Mucosa of rectum (tissue), 2 donors: ENCODE data around the gene RAB37.

Source experiments
- H3K27ac ChIP-seq, 2 donors: one replicate each; pipeline ENCODE4 v1.7.0; 2013; ENCODE audit warnings: inconsistent platforms in 2 of 2, low read depth in 2 of 2, low read length in 2 of 2
- H3K27me3 ChIP-seq, 2 donors: one replicate each; pipeline ENCODE4 v1.7.0; 2013; ENCODE audit warnings: low read length in 2 of 2; ENCODE audit not compliant: control insufficient read depth in 2 of 2, insufficient read depth in 2 of 2
- H3K36me3 ChIP-seq, 2 donors: one replicate each; pipeline ENCODE4 v1.7.0; 2013; ENCODE audit warnings: low read length in 2 of 2; ENCODE audit not compliant: control insufficient read depth in 2 of 2, insufficient read depth in 2 of 2
- H3K4me1 ChIP-seq, 2 donors: one replicate each; pipeline ENCODE4 v1.7.0; 2013; ENCODE audit warnings: low read length in 2 of 2, mild to moderate bottlenecking in 1 of 2; ENCODE audit not compliant: control insufficient read depth in 2 of 2, insufficient read depth in 2 of 2
- H3K4me3 ChIP-seq, 2 donors: one replicate each; pipeline ENCODE4 v1.7.0; 2013; ENCODE audit warnings: low read length in 2 of 2
- H3K9ac ChIP-seq, 2 donors: one replicate each; pipeline ENCODE4 v1.7.0; 2013; ENCODE audit warnings: low read length in 2 of 2, low read depth in 1 of 2, mild to moderate bottlenecking in 1 of 2
- H3K9me3 ChIP-seq, 2 donors: one replicate each; pipeline ENCODE4 v1.7.0; 2013; ENCODE audit warnings: low read length in 2 of 2; ENCODE audit not compliant: control insufficient read depth in 2 of 2
- donor health status: healthy.
- donor health status: Normal muscosa, but diverticular disease.

The RAB37 gene

DNA sequence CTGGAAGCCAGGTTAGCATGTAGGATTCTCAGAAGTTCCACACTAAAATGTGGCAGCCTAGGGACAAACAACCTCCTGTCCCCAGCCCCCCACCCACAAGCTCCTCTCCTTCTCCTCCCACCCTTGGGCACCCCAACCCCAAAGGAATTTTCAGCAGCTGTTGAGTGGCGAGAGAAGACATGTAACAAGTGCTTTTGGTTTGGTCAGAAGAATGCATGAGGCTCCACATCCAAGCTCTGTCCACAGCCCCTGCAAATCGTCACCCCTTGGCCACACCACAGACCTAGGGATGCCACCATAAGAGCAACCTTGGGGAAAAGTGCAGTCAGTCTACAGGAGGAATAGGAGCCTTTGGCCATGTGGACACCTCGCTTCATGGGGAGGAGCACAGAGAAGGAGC is 11.9 kb upstream of the RAB37 start:
- Histone ChIP-seq H3K9ac (no peak overlapping the region), H3K36me3 (no peaks in the 10 kb centered on the region), H3K4me3 (no peak overlapping the region), H3K27ac (no peak overlapping the region), H3K9me3 (no peaks in the 10 kb centered on the region), H3K27me3 (no peaks in the 10 kb centered on the region), H3K4me1 (no peaks in the 10 kb centered on the region)

DNA sequence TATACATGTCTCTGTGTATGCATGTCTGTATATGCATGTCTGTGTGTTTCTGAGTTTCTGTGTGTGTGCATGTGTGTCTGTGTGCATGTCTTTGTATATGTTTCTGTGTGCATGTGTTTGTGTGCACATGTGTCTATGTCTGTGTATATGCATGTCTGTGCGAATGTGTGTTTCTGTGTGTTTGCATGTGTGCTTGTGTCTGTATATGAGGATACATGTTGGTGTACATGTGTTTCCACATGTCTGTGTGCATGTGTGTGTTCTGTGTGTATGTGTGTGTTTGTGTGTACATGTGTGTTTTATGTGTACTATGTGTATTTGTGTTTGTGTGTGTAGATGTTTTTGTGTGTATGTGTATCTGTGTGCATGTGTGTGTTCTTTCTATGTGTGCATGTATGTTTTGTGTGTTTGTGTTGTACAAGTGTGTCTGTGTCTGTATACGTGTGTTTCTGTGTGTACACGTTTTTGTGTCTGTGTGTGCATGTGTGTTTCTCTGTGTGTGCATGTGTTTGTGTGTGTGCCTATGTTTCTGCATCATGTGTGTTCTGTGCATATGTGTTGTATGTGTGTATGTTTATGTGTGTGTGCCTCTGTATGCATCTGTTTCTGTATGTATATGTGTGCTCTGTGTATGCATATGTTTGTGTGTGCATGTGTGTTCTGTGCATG is 8.9 kb upstream of the RAB37 start:
- Histone ChIP-seq H3K27ac (no peak overlapping the region), H3K9me3 (no peaks in the 10 kb centered on the region), H3K36me3 (no peaks in the 10 kb centered on the region), H3K27me3 (peaks cover 0 to 3% of the 10 kb centered on the region in 2 donors), H3K9ac (no peak overlapping the region), H3K4me3 (no peak overlapping the region), H3K4me1 (no peaks in the 10 kb centered on the region)

DNA sequence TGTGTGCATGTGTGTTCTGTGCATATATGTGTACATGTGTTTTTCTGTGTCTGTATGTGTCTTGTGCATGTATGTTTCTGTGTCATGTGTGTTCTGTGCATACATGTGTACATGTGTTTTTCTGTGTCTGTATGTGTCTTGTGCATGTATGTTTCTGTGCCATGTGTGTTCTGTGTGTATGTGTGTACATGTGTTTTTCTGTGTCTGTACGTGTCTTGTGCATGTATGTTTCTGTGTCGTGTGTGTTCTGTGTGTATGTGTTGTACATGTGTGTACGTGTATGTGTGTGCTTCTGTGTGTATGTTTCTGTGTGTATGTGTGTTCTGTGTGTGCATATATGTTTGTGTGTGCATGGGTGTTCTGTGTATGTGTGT is 8.4 kb upstream of the RAB37 start:
- Histone ChIP-seq H3K36me3 (no peaks in the 10 kb centered on the region), H3K4me3 (no peak overlapping the region), H3K27ac (no peak overlapping the region), H3K9ac (no peak overlapping the region), H3K9me3 (no peaks in the 10 kb centered on the region), H3K27me3 (peaks cover 0 to 3% of the 10 kb centered on the region in 2 donors), H3K4me1 (no peaks in the 10 kb centered on the region)

DNA sequence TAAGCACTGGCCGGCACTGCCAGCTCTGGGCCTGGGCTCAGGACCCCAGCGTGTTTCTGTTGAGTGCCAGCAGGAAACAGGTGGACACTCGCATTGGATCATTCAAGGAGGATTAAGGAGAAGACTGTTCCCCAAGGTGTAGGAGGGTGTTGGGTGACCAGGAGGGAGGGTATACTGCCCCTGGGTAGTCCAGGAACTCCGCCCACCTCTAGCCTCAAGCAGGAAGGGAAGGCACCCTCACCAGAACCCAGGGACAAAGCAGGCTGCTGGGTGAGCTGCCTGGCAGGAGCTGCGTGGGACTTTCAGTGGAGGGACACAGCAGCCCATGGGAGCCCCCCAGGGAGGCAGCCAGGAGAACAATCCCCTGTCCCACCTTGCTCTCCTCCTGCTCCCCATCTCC is 7.7 kb upstream of the RAB37 start:
- no peak overlapping the region for H3K4me3 ChIP-seq
- H3K9ac ChIP-seq, result no peak overlapping the region
- no peaks in the 10 kb centered on the region for H3K36me3 ChIP-seq
- H3K27me3 ChIP-seq, result peaks cover 0 to 3% of the 10 kb centered on the region in 2 donors
- no peaks in the 10 kb centered on the region for H3K4me1 ChIP-seq
- H3K27ac ChIP-seq, result no peak overlapping the region
- no peaks in the 10 kb centered on the region for H3K9me3 ChIP-seq

DNA sequence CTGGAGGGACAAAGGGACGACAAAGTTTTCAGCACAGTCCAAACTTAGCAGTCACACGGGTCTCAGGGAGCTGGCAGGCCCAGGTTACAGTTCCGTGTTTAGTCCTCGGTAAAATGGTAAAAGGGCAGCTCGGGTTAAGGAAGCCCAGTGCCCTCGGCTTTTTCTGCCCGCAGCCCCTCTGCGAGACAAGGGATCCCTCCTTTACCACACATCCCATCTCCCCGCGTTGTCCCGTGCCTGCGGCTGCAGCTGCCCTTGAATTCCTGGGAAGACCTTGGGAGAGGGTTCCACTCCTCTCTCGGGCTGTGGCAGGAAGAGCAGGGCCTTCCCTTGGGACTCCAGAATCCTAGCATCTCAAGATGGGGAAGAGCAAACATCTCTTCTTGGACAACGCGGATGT is 7.2 kb upstream of the RAB37 start:
- no peaks in the 10 kb centered on the region for H3K4me1 ChIP-seq
- no peaks in the 10 kb centered on the region for H3K9me3 ChIP-seq
- no peak overlapping the region for H3K4me3 ChIP-seq
- H3K9ac ChIP-seq, result no peak overlapping the region
- H3K36me3 ChIP-seq, result no peaks in the 10 kb centered on the region
- peaks cover 0 to 3% of the 10 kb centered on the region in 2 donors for H3K27me3 ChIP-seq
- no peak overlapping the region for H3K27ac ChIP-seq

DNA sequence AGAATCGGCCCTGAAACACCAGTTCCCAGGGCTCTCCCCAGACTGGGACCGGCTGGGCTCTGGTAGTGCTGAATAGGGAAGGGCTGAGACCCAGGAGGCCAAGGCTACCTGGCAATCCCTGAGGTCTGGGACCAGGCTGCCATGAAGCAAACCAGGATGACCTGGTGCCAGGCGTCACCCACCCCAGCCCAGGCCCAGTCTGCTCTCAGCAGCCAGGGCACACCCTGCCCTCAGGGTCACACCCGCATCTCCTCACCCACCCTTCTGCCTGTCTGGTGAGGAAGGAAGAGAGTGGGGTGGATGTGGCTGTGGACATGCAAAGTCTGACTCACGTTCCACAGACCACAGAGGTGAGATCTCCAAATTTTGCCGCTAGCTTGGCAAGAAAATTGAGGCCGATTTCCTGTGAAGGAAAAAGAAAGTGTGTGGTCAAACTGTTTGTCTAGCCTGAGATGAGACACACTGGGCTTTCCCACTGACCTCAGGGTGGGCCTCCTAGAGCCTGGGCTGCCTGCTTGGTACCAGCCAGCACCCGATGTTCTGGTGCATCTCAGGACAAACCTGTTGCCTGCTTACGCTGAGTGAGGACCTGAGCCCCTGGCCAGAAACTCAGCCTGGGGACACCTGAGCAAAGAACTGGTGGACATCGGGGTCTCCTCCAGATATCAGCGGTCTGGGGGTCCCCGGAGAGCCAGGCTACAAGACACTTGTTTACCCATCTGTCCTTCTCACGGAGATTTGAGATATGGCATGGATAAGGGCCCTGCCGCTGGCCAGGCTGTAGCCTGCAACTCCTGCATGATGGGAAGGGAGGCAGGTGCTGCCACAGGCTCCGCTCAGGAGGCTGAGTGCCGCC is 6.3 kb upstream of the RAB37 start:
- peaks cover 0 to 3% of the 10 kb centered on the region in 2 donors for H3K27me3 ChIP-seq
- no peak overlapping the region for H3K27ac ChIP-seq
- no peak overlapping the region for H3K9ac ChIP-seq
- H3K9me3 ChIP-seq, result no peaks in the 10 kb centered on the region
- no peaks in the 10 kb centered on the region for H3K4me1 ChIP-seq
- H3K36me3 ChIP-seq, result no peaks in the 10 kb centered on the region
- no peak overlapping the region for H3K4me3 ChIP-seq

DNA sequence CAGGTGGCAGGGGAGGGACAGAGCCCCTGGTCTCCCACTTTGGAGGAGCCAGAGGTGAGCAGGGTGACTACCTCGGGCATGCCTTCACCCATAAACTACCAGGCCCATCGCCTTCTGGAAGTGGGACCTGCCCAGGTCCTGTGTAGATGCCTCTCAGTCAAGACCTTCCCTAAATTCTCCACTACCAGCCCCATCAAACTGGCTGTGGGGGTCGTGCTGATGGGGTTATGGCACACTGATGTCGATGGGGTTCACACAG is 5.8 kb upstream of the RAB37 start:
- Histone ChIP-seq H3K9ac (no peak overlapping the region), H3K27me3 (peaks cover 0 to 3% of the 10 kb centered on the region in 2 donors), H3K27ac (no peak overlapping the region), H3K4me3 (no peak overlapping the region), H3K9me3 (no peaks in the 10 kb centered on the region), H3K4me1 (no peaks in the 10 kb centered on the region), H3K36me3 (no peaks in the 10 kb centered on the region)

DNA sequence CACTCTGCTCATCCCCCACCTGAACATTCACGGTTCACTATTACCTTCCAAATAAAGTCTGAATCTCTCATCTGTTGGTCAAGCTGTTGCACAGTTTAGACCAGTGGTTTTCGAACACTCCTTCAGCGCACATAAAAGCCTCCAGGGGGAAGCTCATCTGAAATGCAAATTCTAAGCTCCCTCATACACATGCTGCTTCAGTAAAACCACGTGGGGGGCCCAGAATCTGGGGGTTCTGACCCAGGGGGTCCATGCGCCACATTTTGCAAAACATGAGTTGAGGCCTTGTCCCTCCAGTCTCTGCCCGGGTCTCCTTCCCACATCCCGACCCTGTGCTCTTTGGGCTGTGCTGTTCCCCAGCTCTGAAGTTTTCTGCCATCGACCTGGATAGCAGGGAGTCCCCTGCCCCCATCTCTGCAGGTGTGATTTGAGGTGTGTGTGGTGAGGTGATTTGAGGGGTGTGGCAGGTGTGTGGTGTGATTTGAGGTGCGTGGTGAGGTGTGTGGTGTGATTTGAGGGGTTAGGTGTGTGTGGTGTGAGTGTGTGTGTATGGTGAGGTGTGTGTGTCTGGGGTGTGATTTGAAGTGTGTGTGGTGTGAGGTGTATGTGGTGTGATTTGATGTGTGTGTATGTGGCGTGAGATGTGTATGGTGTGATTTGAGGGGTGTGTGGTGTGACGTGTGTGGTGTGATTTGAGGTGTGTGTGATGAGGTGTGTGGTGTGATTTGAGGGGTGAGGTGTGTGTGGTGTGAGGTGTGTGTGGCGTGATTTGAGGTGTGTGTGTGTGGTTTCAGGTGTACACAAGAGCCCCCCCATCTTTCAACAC is 4.8 kb upstream of the RAB37 start:
- Histone ChIP-seq H3K27ac (no peak overlapping the region), H3K9ac (no peak overlapping the region), H3K9me3 (no peaks in the 10 kb centered on the region), H3K4me3 (no peak overlapping the region), H3K27me3 (peaks cover 2 to 3% of the 10 kb centered on the region in 2 donors), H3K36me3 (no peaks in the 10 kb centered on the region), H3K4me1 (no peaks in the 10 kb centered on the region)

DNA sequence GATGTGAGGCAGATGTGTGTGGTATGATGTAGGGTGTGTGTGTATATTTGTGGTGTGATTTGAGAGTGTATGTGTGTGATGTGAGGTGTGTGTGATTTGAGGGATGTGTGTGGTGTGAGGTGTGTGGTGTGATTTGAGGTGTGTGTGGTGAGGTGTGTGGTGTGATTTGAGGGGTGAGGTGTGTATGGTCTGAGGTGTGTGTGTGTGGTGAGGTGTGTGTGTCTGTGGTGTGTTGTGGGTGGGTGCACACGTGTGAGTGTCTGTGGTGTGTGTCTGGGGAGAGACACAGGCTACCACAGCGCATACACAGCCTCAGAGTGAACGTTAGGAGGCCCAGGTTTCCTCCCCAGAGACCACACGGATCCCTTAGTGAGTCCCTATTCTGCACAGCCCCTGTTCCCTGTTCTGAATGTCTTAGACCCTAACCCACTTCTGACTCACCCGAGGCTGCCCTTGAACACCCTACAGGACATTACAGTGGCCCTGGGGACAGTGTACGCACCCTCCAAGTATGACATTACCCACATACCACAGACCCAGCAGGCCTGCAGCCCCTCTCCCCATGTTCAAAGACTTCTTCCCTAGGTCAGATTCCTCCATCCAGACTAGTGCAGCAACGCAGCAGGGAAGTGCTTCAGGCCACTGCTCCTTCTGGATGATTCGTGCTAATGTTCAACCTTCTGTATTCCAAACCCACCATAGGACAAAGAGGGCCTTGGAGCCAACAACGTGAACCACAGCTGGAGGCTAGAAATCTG is 3.5 kb upstream of the RAB37 start:
- H3K9ac ChIP-seq, result no peak overlapping the region
- H3K9me3 ChIP-seq, result no peaks in the 10 kb centered on the region
- no peaks in the 10 kb centered on the region for H3K36me3 ChIP-seq
- no peak overlapping the region for H3K4me3 ChIP-seq
- H3K27me3 ChIP-seq, result peaks cover 10 to 13% of the 10 kb centered on the region in 2 donors
- no peak overlapping the region for H3K27ac ChIP-seq
- H3K4me1 ChIP-seq, result peaks cover 7 to 8% of the 10 kb centered on the region in 2 donors
